GM12872 (cell line): ENCODE results near the gene CTNND2.

Experiments used
- CTCF ChIP-seq: IDR thresholded peaks from 3 replicates; pipeline ENCODE4 v1.5.1; 2011; ENCODE audit warnings: low read depth, mild to moderate bottlenecking, low read length, moderate library complexity; ENCODE audit not compliant: insufficient read depth

CTNND2 gene

GRCh38 chr5:11191673-11192072 lies 712.6 kb downstream of the CTNND2 start:
- no peak for TF ChIP-seq CTCF

- TF ChIP-seq CTCF = peak; percentile 46; the same call in 2 of the 3 replicates
These were observed 721.7 kb downstream of the CTNND2 start for GRCh38 chr5:11182441-11183080.

- TF ChIP-seq CTCF = no peak
These were observed 722.3 kb downstream of the CTNND2 start for GRCh38 chr5:11181940-11182339.

GRCh38 chr5:11180890-11181289 lies 723.4 kb downstream of the CTNND2 start:
- TF ChIP-seq CTCF = no peak

- TF ChIP-seq CTCF = no peak
These were observed 726.1 kb downstream of the CTNND2 start for GRCh38 chr5:11177999-11178711.

GRCh38 chr5:11174591-11174990 lies 729.7 kb downstream of the CTNND2 start:
- no peak for TF ChIP-seq CTCF

- no peak for TF ChIP-seq CTCF
These were observed 731.8 kb downstream of the CTNND2 start for GRCh38 chr5:11172484-11172883.
